ENCODE results near the gene ABLIM3.

Gene ABLIM3

DNA sequence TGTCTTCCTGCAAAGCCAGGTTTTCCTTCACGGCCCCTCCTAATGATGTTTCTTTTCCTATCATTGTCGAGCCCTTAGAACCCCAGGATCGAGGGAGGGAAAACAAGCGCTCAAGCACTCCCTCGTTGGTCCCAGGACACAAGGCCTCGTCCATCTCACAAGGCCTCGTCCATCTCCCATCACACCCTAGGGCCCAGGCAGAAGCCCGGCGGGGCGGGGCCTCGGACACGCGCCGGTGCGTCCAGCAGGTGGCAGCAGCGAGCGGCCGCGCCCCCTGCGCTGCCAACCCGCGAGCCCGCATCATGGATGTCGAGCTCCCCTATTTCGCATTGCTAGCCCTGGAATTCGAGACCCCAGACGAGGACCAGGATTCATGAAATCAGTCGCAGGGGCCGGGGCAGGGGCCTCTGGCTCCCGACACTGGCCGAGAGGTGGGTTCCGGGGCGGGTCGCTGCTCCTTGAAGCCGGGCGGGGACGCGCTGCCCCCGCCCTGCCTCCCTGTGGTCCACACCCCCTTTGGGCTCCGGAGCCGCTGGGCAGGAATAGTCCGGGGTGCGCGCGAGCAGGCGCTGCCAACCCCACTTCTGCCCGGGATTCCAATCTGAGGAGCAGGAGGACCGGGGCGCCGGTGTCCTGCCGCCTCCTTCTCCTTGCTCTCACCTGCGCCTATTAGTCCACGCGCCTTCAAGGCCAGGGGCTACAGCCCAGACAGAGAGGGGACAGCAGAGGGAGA, at the start of gene ABLIM3:
Gene ABLIM3 (plus strand): TSS at position 270 of the 733 bp plus-strand sequence. CDS start 603 bp downstream, outside the sequence.
- DNase-seq (ENCODE audit: low read depth in 4 of 4, low spot score in 1 of 4): peak; percentile 25 to 59 (median 55)

DNA sequence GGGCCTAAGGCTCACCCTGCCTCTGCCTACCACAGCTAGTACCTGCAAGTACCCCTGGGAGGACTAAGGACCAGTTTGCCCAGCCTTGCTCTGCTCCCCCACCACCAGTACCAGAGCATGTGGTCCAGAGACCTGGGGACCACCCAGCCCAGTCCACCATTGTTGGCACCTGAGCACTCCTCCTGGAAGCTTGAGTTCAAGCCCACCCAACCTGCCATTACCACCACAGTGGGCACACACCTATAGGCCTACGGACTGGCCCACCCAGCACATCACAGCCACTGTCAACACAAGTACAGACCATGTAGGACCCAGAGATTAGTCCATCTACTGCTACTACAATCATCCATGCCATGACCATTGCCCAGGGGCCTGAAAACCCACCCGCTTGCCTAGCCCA, 47.7 kb upstream of the ABLIM3 start:
- DNase-seq (ENCODE audit: low read depth in 4 of 4, low spot score in 1 of 4): no peak

DNA sequence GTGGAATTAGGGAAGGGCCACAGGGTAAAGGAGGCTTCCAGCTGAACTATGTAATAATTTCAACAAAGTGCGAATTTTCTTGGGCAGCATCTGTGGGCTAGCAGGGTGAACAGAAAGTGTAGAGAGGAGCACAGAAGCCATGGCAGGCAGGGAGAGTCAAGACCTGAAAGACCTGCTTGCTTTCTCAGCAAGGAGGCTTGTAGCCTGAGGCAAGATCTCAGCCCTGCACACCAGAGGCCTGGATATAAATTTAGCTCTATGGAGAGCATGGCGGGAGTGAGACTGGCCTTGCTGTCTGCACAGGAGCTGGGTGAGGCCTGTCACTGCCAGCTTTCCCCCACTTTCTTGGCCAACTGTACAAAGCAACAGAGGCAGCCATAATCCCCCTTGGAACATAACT, 46.3 kb upstream of the ABLIM3 start:
- no peak for DNase-seq (ENCODE audit: low read depth in 4 of 4, low spot score in 1 of 4)

DNA sequence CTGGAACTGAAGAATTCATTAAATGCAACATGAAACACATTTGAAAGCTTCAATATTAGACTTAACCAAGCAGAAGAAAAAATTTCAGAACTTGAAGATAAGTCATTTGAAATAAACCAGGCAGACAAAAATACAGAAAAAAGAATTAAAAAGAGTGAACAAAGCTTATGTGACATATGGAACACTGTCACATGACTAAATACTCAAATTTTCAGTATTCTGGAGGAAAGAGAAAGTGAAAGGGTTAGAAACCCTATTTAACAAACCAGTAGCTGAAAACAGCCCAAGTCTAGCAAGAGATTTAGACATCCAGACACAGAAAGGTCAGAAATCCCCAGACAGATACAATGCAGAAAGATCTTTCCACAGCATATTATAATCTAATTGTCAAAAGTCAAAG, 41.4 kb upstream of the ABLIM3 start:
- no peak for DNase-seq (ENCODE audit: low read depth in 4 of 4, low spot score in 1 of 4)

DNA sequence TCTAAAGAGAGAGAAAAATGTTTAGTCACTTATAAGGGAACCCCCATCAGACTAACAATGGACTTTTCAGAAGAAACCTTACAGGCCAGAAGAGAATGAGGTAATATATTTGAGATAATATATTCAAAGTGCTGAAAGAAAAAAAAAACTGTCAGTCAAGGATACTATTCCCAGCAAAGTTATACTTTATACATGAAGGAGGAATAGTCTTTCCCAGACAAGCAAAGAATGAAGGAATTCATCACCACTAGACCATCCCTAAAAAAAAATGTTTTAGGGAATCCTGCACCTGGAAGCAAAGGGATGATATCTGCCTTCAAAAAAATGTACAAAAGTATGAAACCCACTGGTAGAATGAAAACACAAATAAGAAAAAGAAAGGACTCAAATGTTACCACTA, 41.0 kb upstream of the ABLIM3 start:
- DNase-seq (ENCODE audit: low read depth in 4 of 4, low spot score in 1 of 4): no peak

DNA sequence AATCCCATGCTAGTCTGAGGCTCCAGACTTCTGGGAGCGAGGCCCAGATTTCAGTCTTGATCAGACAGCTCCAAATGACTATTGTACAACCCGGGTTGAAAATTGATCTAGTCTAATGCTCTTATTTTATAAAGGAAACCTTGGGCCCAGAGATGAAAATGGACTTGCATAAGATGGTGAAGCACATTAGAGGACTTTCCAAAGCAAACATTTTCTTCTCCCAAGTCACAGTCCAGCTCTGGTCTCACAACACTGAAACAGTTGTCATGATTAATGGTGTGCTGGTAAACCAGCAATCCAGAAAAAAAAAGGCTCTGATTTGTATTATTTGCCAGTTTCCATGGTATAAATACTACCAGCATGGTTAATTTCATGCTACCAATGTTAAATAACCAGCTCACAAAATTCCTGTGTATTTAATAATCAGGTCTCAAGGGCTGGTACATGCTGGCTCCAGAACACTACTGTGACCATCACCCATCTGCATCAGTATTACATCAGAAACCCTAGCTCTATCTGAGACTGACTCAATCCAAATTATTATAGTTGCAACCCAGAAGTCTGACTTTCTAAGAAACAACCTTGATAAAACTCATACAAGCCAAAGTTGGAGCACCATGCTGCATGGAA, 32.5 kb upstream of the ABLIM3 start:
- DNase-seq (ENCODE audit: low read depth in 4 of 4, low spot score in 1 of 4): no peak

DNA sequence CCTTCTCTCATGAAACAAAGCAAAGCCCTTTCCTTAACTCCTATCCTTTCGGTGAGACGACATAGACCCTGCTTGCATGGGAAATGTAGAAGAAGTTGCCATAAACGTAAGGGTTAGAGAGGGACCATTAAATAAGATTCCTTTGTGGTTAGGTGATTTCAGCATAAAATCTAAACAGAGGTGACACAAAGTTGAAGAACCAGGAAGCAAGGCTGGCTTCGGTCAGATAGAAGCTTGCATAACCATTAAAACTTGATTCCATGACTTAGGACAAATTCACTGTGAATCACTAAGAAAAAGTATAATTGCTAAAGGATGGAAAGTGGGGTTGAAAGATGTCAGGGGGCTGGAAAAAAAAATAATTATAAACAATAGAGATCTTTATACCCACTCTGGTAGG, 30.9 kb upstream of the ABLIM3 start:
- no peak for DNase-seq (ENCODE audit: low read depth in 4 of 4, low spot score in 1 of 4)

DNA sequence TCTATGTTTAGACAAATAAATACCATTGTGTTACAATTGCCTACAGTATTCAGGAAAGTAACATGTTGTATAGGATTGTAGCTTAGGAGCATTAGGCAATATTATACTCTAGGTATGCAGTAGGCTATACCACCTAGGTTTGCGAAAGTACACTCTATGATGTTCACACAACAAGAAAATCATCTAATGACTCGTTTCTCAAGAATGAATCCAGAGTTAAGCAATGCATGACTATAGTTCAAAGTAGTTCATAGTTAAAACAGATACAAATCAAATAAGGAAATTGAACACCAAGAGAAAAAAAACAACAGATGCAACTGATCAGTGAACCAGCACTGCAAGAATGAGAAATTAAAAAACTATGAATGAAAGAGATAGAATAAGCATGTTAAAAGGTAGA, 27.6 kb upstream of the ABLIM3 start:
- DNase-seq (ENCODE audit: low read depth in 4 of 4, low spot score in 1 of 4): no peak

DNA sequence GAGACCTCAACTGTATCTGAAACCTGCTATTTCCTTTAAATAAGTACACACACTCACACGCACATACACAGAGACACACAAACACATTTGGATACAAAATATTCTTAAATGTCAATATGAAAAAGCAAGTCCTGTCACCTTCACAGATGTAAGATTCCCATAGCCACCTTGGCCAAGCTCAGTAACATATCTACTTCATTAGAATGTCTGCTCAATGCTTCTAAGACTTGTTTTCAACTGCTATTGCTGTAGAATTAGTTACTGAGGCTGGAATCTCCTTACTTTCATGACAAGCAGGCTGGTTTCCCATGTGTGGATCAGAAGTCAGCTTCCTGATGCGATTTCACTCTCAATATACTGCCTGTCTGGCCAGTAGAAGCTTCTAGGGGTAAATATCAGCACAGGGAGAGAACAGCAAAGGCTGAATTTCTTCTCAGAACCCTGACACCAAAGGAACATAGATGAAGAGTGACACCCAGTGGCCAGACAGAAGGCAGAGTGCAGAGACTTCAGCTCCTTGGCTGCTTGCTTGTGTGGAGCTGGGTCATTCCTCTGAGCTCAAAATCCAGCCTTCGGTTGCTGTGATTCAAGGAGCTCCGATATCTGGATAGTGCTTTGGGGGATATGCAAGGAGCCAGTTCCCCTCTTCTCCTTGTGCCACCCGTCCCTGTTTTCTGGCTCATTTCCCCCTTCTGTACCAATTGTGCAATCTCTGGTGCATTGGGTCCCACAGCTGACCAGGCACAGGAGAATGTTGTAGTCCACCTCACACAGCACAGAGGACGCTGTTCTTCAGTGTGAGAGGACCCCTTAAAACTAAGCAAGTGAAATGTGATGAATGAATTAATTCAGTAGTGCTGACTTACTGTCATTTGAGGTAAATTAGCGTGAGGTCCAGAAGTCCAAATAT, 26.6 kb upstream of the ABLIM3 start:
- peak in 2 of 4 experiments; percentile 3 to 13 for DNase-seq (ENCODE audit: low read depth in 4 of 4, low spot score in 1 of 4)

DNA sequence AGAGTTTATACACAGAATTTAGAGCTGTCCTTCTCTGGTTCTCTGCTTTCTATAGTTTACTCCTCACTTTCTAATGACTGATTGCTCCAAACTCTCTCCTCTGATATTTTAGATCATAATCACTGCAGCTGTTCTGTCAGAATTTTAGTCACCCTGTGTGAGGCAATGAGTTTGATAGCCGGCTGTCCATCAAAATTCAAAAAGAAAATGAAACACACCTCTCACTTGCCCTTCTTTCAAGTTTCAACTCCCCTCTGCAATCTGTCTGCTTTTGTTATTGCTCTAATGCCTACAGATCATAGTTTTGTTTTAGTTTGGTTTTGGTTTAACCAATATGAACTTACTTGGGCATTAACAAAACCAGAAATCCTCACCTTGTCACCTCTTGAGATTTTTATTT, 23.3 kb upstream of the ABLIM3 start:
- no peak for DNase-seq (ENCODE audit: low read depth in 4 of 4, low spot score in 1 of 4)

DNA sequence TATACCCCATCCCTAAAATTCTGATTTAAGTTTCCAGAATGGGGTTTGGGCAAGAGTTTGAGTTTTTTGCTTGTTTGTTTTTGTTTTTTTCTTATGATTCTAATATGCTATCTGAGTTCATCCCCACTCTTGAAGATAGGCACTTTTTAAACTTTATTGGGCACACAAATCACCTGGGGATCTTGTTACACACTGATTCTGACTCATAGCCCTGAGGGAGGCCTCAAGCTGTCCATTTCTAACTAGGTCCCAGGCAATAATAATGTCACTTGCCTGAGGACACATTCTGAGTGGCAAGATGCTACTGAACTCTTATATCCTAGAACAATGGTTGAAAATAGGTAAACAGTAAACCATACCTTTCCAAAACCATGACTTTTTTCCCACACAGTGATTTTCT, 22.8 kb upstream of the ABLIM3 start:
- no peak for DNase-seq (ENCODE audit: low read depth in 4 of 4, low spot score in 1 of 4)

DNA sequence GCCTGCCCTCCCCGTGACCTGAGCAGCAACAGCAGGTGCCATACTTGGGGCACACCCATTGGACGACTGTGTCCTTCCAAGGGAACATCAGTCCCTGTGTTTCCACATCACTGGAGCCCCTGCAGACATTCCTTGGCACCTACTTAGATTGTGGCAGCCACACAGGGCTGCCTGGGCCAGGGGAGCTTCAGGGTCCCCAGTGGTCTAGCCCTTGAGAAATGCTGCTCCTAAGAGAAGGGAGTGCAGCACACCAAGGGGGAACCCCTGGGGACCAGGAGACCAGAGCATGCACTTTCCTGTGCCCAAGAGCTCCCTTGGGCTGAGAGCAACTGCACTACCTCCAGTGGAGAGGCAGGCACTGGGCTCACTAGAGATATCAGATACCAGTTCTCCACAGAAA, 20.1 kb upstream of the ABLIM3 start:
- DNase-seq (ENCODE audit: low read depth in 4 of 4, low spot score in 1 of 4): no peak

DNA sequence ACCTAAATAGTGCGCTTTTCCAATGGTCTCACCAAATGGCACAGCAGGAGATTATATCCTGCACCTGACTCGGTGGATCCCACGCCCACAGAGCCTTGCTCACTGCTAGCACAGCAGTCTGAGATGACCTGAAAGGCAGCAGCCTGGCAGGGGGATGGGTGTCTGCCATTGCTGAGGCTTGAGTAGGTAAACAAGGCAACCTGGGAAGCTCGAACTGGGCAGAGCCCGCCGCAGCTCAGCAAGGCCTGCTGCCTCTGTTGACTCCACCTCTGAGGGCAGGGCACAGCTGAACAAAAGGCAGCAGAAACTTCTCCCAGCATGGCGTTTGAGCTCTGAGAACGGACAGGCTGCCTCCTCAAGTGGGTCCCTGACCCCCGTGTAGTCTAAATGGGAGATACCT, 18.1 kb upstream of the ABLIM3 start:
- DNase-seq (ENCODE audit: low read depth in 4 of 4, low spot score in 1 of 4): no peak

DNA sequence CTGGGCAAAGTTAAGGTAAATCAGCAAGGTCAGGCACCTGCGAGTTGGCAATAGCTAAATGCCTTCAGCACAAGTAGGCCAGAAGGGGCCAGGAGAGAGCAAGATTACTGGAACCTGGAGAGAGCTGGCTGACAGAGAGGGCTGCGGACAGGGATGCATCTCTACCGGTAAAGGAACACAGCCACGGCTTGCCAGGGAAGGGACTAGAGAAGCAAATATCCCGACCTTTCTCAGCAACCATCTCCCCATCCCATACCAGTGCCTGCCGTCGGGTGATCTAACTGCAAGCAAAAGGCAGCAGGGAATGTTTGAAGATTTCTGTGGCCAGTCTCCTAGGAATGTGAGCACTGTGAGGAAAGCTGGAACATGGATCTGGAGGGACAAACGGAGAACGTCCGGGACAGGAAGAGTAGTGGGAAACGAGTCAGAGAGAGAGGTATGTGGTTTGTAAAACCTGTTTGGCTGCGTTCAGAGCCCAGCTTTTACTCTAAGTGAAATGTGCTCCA, 15.9 kb upstream of the ABLIM3 start:
- DNase-seq (ENCODE audit: low read depth in 4 of 4, low spot score in 1 of 4): no peak

DNA sequence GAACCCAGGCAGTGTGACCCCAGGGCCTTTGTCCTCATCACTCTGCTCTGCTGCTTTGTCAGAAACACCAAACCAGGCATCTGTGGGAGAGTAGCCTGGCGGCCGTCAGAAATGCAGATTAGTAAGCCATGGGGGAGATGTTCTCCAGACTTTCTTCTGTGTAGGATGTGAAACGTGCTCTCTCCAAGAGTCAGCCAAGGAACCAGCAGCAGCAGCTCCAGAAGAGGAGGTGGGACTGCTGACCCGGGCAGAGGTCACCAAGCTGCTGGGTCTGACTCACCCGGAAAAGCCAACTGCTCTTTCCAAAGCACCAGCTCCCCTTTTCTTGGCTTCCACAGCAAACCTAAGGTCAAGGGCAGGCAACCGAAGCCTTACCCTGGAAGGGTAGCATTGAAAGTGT, 14.4 kb upstream of the ABLIM3 start:
- DNase-seq (ENCODE audit: low read depth in 4 of 4, low spot score in 1 of 4): no peak

DNA sequence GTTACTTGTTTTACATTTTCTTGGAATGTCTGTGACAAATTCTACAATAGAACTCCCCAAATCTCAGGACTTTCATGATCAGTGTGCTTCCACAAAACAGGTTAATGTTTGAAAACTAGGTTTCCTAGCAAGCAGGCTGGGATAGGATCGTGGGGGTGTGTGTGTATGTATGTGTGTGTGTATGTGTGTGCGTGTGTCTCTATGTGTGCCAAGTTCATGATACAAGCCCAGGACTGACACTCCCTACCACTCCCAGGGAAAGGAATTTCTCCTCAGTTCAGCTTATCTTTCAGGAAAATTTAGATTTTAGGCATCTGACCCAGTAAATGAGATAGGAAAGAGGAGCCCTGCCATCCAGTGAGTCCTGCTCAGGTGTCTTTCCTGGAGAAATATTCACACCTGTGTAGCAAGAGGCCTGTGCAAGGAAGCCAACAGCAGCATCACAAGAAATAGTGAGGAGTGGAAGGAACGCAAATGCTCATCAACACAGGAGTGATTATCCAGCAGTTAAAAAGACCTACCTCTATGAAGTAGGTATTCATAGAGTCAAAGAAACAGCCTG, 13.8 kb upstream of the ABLIM3 start:
- no peak for DNase-seq (ENCODE audit: low read depth in 4 of 4, low spot score in 1 of 4)

DNA sequence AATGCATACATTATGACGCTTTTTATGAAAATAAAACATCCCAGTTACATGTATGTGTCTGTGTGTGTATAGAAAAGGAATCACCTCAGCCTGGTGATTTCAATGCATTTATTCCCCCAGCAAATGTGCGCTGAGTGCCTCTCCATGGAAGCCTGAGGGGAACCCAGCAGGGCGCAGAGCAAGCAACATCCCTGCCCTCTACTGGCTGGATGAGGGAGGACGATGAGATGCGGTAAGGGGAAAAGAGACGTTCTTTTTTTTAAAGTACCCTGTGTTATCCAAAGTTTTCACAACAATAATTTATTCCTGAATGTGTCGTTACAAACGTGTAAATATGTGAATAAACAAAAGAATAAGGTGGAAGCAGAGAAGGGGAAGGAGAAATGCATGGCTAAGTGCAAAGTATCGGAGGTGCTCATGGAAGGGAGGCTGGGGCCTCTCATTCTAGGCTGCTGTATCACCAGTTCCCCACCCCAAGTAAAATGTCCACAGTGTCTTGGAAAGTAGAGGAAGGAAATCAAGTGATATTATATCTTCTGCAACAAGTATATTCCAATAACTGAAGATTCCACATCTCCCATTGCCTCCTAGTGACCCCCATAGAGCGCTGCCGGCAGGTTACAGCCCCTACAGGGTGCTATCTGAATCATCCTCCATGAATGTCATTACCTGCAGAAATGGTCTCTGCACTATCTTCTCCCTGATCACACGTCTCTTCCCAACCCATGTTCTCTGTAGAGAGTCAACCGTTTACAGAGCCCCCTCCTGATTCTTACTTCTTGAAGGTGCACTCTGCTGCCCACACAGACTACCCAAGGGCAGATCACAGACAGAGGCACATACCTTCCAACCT, 13.0 kb upstream of the ABLIM3 start:
- DNase-seq (ENCODE audit: low read depth in 4 of 4, low spot score in 1 of 4): no peak

DNA sequence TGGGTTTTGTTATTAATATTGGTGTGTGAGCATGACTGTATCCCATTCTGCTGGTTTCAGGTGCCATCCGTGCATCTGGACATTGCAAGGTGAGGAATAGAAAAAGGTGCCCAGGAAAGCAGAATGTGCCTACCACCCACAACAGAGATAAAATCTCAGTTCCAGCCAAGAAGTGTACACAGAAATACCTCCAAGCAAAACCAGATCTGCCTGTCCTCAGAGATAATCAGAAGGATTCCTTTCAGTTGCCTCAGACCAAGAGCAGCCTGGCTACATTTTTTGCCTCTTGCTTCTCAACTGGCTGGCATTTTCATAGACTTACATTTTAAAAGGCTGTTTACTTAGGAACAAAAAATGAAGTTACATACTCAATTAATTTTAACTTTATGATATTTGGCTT, 12.1 kb upstream of the ABLIM3 start:
- DNase-seq (ENCODE audit: low read depth in 4 of 4, low spot score in 1 of 4): no peak

DNA sequence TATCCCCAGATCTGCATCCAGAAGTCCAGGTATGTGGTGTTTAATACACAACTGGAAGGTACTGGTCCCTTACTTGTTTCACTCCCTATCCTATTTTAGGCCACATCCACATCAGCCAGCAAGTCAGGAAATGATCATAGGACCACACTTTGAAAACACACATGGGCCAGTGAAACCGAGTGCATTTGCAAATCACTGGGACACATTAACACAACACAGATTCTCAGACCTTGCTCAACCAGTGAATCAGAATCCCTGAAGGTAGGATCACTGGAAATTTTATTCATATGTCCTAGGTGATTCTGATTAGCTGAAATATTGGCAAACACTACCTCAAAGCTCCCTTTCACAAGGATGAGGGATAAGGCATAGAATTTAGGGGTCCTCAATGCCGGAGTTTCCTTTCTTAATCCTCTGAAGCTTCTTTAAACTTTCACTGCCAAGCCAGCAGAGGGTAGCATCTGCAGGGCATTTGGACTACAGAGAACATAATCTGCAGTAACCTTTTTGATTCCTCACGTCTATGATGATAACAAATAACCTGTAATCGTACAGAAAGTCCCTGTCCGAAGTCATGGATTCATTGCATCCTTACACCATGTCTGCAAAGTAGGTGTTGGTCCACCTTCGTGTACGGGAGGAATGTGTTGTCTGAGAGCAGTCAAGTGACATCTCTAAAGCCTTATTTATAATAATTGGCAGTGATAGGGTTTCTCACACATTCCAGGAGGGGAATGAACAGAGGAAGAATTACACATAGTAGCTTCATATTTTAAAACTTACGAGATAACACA, 11.0 kb upstream of the ABLIM3 start:
- no peak for DNase-seq (ENCODE audit: low read depth in 4 of 4, low spot score in 1 of 4)

DNA sequence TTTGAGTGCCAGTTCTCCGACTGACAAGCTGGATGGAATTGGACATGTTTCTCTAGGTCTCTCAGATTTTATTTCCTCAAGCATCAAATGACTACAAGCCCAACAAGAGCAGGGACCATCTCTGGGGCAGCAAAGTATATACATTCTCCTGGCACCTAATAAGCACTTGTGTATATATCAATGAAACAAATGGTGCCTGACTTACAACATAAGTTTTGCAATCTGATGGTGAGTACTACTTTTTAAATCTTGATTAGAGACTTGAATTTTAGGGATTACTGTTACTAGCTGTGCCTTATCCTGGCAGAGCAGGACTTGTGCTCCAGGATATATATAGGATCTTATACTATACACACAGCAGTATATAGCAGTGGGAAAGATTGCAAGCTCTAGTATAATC, 8.8 kb upstream of the ABLIM3 start:
- no peak for DNase-seq (ENCODE audit: low read depth in 4 of 4, low spot score in 1 of 4)

Measured in stimulated activated CD4-positive, alpha-beta T cell treated with anti-CD3 and anti-CD28 coated beads, Interleukin-1b, Interleukin-23, amount 100 ng/mL, for 24 hours (primary cell).